Measurements from ENCODE around the gene ASPG.

The ASPG gene

DNA sequence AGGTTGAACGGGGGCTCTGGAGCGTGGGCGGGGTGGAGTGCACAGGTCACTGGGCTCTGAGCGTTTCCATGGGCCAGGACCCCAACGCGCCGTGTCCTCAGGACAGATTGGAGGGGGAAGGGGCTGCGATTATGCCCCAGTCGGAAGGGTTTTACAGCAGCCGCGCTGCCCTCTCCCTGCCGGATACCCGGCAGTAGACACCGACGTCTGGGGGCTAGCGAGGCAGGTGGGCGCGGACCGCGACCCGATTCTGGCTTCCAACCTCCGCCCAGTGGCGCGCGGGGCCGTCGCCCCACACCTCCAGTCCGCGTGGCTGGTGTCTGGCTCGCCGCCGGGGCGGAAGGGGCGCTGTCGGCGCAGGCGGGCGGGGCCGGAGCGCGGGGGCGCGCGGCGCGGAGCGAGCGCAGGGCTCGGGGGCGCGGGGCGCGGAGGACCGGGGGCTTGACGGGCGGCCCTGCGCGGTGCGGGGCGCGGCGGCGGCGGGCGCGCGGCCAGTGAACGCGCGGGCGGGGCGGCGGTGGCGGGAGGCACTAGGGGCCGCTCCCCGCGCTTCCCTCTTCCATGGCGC lies 50.5 kb downstream of the ASPG start:
- no peak for DNase-seq
- in situ Hi-C loops (cut with HindIII; ENCODE audit: low pct_ligation_motif_present, low sequenced_read_pairs): no loop called here
- Histone ChIP-seq H3K36me3 (replicated peaks) (no peaks in the 10 kb centered on the region), H3K27ac (no peak overlapping the region), H3K27me3 (replicated peaks) (peaks cover 46% of the 10 kb centered on the region), H3K4me3 (ENCODE audit: low read depth, low read length) (no peak overlapping the region)
- TF ChIP-seq, protein P1, sequence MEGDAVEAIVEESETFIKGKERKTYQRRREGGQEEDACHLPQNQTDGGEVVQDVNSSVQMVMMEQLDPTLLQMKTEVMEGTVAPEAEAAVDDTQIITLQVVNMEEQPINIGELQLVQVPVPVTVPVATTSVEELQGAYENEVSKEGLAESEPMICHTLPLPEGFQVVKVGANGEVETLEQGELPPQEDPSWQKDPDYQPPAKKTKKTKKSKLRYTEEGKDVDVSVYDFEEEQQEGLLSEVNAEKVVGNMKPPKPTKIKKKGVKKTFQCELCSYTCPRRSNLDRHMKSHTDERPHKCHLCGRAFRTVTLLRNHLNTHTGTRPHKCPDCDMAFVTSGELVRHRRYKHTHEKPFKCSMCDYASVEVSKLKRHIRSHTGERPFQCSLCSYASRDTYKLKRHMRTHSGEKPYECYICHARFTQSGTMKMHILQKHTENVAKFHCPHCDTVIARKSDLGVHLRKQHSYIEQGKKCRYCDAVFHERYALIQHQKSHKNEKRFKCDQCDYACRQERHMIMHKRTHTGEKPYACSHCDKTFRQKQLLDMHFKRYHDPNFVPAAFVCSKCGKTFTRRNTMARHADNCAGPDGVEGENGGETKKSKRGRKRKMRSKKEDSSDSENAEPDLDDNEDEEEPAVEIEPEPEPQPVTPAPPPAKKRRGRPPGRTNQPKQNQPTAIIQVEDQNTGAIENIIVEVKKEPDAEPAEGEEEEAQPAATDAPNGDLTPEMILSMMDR (IDR thresholded peaks at IDR 0.05; ENCODE audit: low read depth, low read length, missing control alignments): no peak

DNA sequence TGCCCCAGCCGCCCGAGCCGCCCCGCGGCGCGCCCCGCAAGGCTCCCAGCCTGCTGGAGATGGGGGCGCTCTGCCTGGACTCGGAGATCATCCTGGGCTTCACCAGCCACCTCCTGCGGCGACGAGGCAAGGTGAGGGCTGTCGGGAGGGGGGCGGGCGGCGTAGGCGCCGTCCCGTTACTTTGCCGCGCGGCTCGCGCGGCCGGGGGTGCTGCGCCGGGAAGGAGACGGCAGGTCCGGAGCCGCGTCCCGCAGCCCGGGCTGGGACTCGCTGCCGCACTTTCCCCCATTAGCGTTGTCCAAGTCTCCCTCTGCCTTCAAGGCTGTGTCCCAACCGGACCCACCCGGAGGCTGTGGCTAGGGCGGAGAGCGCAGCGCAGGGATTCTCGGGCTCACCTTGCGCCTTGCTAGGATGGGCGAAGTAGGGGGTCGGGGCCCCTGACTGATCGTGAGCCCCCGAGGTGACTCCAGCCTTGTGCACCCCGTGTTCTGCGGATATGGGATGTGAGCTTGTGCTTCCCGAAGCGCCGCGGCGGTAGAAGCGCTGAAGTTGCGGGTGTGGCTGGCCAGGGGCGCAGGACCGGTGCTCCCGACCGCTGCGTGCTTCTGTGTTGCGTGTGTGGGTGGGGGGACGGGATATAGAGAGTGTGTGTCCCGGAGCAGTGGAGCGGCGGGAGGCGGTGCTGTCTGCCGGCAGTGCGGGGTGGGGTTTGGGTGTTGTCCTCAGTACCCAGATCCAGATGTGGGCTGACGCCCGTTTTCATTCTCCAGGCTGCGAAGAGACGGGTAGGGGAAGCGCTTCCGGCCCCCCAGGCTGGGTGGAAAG lies 51.2 kb downstream of the ASPG start:
- in situ Hi-C loops (cut with HindIII; ENCODE audit: low pct_ligation_motif_present, low sequenced_read_pairs): no loop called here
- Histone ChIP-seq H3K4me3 (ENCODE audit: low read depth, low read length) (no peak overlapping the region), H3K27ac (no peak overlapping the region), H3K36me3 (replicated peaks) (no peaks in the 10 kb centered on the region), H3K27me3 (replicated peaks) (peaks cover 46% of the 10 kb centered on the region)
- TF ChIP-seq, protein P1 (IDR thresholded peaks at IDR 0.05; ENCODE audit: low read depth, low read length, missing control alignments): no peak
- no peak for DNase-seq

DNA sequence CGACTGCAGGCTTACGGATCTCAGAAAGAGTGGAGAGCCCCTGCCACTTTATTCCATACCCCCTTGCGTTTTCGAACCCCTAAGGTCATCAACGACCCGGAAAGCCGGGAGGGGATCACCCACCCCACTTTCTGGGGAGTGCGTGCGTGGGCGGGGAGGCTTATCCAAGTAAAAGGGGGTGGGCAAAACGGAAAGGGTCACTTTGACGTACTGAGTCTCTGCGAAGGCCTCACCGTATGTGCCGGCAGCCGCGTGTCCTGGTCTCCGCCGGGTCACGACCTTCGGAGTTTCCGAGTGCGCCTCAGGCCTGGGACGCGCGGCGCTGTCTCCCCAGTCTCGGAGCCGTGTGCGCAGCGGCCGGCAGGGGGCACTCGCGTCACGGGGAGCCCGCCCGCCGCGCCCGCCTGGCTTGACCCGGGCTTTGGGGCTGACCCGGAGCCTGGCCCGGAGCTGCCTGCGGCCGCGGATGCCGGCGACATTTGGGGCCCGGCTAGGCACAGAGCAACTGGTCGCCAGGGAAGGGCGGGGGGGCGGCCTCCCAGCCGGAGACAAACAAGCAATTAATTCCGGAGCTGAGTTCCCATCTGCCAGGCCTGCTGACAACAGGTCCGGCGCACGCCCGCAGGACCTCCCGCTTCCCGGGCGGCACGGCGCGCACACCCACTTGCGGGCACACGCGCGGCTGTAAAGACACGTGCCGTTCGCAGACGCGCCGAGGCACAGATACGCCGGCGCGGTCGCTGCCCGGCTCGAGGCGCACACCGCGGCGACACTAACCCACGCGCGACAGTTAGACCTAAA lies 52.0 kb downstream of the ASPG start:
- H3K27ac ChIP-seq: no peak overlapping the region
- no peaks in the 10 kb centered on the region for H3K36me3 ChIP-seq (replicated peaks)
- peaks cover 46% of the 10 kb centered on the region for H3K27me3 ChIP-seq (replicated peaks)
- DNase-seq: no peak
- in situ Hi-C loops (cut with HindIII; ENCODE audit: low pct_ligation_motif_present, low sequenced_read_pairs): no loop called here
- peak overlapping the region; percentile 9 for H3K4me3 ChIP-seq (ENCODE audit: low read depth, low read length)
- TF ChIP-seq, protein P1 (IDR thresholded peaks at IDR 0.05; ENCODE audit: low read depth, low read length, missing control alignments): peak; percentile 52

DNA sequence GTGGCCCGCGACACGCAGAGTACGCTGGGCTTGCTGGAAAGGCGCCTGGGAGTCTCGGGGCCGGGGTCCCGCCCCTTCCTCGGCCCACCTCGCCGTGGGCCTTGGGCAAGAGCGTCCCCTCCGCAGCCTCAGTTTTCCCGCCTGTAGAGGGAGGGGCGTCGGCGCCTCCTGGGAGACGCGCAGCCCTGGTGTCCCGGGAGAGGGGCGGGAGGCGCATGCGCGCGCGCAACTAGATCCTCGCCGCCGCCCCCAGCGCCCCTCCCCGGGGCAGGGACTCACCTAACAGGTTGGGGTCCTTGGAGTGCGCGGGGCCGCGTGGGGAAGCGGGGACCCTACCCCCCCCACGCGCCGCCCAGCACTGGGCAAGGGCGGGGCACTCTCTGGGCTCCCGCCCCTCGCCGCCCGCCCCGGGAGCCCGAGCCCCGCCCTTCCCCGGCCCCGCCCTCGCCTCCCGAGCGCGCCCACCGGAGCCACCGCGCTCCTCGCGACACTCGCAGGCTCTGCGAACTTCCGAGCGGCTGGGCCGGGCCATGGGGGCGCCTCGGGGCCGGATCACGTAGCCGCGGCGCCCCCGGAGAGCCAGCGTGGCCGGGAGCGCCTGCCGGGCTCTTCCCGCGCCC lies 52.7 kb downstream of the ASPG start, which contains the start of gene KIF26A:
Gene KIF26A (plus strand): TSS at position 490 of the 620 bp plus-strand sequence. CDS start 136 bp downstream, outside the sequence.
- H3K4me3 ChIP-seq (ENCODE audit: low read depth, low read length): peak within 1 kb of the TSS; percentile 9
- H3K27me3 ChIP-seq (replicated peaks): peaks cover 46% of the 10 kb centered on the region
- TF ChIP-seq, protein P1 (IDR thresholded peaks at IDR 0.05; ENCODE audit: low read depth, low read length, missing control alignments): no peak
- no peaks in the 10 kb centered on the region for H3K36me3 ChIP-seq (replicated peaks)
- no peak for DNase-seq
- in situ Hi-C loops (cut with HindIII; ENCODE audit: low pct_ligation_motif_present, low sequenced_read_pairs): no loop called here
- no peak within 1 kb of the TSS for H3K27ac ChIP-seq

DNA sequence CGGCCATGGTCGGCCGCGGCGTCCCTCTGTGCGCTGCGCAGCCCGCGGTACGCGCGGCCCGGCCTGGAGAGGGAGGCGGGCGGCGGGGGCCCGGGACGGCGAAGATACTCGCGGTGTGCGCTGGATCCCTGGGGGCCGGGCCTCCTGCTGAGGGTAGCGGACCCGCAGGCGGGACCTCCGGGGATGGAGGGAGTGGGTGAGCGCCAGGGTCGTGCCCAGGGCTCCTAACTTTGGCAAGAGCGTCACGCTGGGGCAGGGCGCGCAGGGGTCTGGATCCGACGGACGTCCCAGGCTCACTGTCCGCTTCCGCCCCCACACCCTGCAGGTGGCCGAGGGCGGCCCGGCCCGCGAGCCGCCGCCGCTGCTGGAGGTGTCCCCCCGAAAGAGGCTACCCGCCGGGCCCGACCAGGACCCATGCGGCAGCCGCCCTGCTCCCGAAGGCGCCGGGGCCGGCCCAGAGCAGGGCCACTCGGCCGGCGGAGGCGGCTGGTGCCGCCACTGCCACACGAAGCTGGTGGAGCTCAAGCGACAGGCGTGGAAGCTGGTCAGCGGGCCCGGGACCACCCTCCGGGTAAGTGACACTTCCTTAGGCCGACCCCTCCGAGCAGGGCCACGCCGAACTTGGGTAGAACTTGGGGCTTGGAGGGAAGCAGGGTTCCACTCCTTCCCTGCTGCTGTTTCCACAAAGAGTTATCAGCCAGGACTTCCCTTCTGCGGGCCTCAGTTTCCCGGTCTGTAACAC lies 53.4 kb downstream of the ASPG start:
- DNase-seq: no peak

More for the DNA sequence above, 53.4 kb downstream of the ASPG start:
- Histone ChIP-seq H3K36me3 (replicated peaks) (no peaks in the 10 kb centered on the region), H3K27me3 (replicated peaks) (peaks cover 46% of the 10 kb centered on the region), H3K4me3 (ENCODE audit: low read depth, low read length) (no peak overlapping the region), H3K27ac (no peak overlapping the region)
- in situ Hi-C loops (cut with HindIII; ENCODE audit: low pct_ligation_motif_present, low sequenced_read_pairs): no loop called here
- TF ChIP-seq, protein P1 (IDR thresholded peaks at IDR 0.05; ENCODE audit: low read depth, low read length, missing control alignments): no peak
